ENCODE measurements around the gene AKR1A1.
A peak's percentile ranks its signal among the peaks of the same experiment; 100 is the strongest.
"Not testable (repeated sequence)": the region's sequence is repeated elsewhere in the genome, so short reads cannot be mapped to it uniquely, and the experiment has no call there.

AKR1A1 gene

GRCh38 chr1:45550401-45551351 lies at the start of gene AKR1A1:
TSS of gene AKR1A1 (plus strand) at chr1:45550826. CDS start at chr1:45561795, 10,969 bp downstream.
- peak; percentile 88 for DNase-seq

- DNase-seq: no peak
These were observed 49.1 kb upstream of the AKR1A1 start for GRCh38 chr1:45501505-45501859.

- DNase-seq: no peak
These were observed 46.9 kb upstream of the AKR1A1 start for GRCh38 chr1:45503462-45504360.

GRCh38 chr1:45507195-45507594 lies 43.4 kb upstream of the AKR1A1 start:
- no peak for DNase-seq

- DNase-seq: no peak
These were observed 42.7 kb upstream of the AKR1A1 start for GRCh38 chr1:45507893-45508292.

GRCh38 chr1:45508295-45509151 lies 42.1 kb upstream of the AKR1A1 start:
- no peak for DNase-seq

GRCh38 chr1:45510036-45510971 lies 40.3 kb upstream of the AKR1A1 start:
- no peak for DNase-seq

- DNase-seq: no peak
These were observed 39.6 kb upstream of the AKR1A1 start for GRCh38 chr1:45510972-45511527.

- DNase-seq: peak; percentile 51
These were observed 38.0 kb upstream of the AKR1A1 start for GRCh38 chr1:45512641-45513054.

- not testable (repeated sequence) for DNase-seq
These were observed 36.9 kb upstream of the AKR1A1 start for GRCh38 chr1:45513532-45514260.

GRCh38 chr1:45516036-45516435 lies 34.6 kb upstream of the AKR1A1 start:
- no peak for DNase-seq

- DNase-seq: no peak
These were observed 34.2 kb upstream of the AKR1A1 start for GRCh38 chr1:45516465-45516864.

GRCh38 chr1:45518366-45518765 lies 32.3 kb upstream of the AKR1A1 start:
- not testable (repeated sequence) for DNase-seq

GRCh38 chr1:45518910-45519309 lies 31.7 kb upstream of the AKR1A1 start:
- DNase-seq: no peak

GRCh38 chr1:45519774-45520173 lies 30.9 kb upstream of the AKR1A1 start:
- not testable (repeated sequence) for DNase-seq

GRCh38 chr1:45521413-45522323 lies 29.0 kb upstream of the AKR1A1 start, which contains the start of gene PRDX1:
TSS of gene PRDX1 (minus strand) at chr1:45521884. CDS start at chr1:45519043, 2,841 bp downstream.
- peak; percentile 98 for DNase-seq

GRCh38 chr1:45522324-45523104 lies 28.1 kb upstream of the AKR1A1 start:
- DNase-seq: peak; percentile 64

GRCh38 chr1:45523516-45523915 lies 27.1 kb upstream of the AKR1A1 start:
- not testable (repeated sequence) for DNase-seq
